ENCODE data around the gene ATP2B2.

The ATP2B2 gene

DNA sequence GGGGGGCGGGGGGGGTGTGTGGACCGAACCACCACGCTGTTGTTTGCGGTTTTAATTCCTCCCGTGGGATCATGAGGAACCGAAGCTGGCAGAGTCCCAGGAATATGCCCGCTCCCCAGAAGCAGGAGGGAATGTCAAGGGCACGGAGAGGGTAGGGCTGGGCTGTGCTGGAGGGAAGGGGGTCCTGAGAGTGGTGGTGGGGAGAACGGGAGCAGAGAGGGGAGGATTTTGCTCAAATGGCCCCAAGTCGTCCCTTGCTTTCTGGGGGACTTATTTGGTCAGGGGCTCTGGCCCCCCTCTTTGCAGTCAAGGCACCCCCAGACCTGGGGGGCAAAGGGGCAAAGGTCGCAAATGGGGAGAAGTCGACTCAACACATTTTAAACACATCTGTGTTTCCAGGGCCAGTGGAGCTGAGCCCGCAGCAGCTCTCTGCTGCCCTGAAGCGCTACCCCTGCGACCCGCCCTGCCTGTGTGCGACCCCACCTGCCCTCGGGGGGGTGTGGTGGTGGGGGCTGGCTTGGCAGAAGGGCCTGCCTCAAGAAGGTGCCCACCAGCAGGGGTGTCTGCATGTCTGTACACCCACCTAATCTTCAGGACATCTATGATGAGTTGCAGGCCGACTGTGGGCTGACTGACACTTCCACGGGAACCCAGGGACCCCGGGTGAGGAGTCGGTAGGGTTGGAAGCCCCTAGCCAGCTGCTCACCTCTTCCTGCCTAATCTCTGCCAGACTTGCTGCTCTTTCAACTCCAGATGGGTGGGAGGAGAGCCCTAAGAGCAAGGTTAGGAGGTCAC lies 602 bp upstream of the ATP2B2 start:
- Histone ChIP-seq H3K4me3 (ENCODE audit: low read length) (no peak overlapping the region), H3K4me2 (ENCODE audit: low read length) (no peak overlapping the region), H3K9ac (ENCODE audit: low read length) (no peak overlapping the region)

GRCh38 chr3:10504171-10505049 lies 976 bp downstream of the ATP2B2 start:
- Histone ChIP-seq H3K27ac (ENCODE audit: low read length) (no peak overlapping the region), H3K9me3 (ENCODE audit: insufficient read depth, low read length) (no peaks in the 10 kb centered on the region), H3K79me2 (ENCODE audit: low read length) (no peaks in the 10 kb centered on the region), H4K20me1 (ENCODE audit: insufficient read depth, low read length) (no peaks in the 10 kb centered on the region), H3K36me3 (replicated peaks; ENCODE audit: low read depth, low read length) (no peaks in the 10 kb centered on the region), H3K4me3 (ENCODE audit: low read length) (no peak overlapping the region), H3K4me2 (ENCODE audit: low read length) (no peak overlapping the region), H2AFZ (ENCODE audit: low read depth, low read length) (no peak overlapping the region), H3K4me1 (ENCODE audit: low read length) (no peaks in the 10 kb centered on the region), H3K27me3 (ENCODE audit: low read depth, low read length) (peaks cover 15% of the 10 kb centered on the region; the same call in 1 of the 2 replicates), H3K9ac (ENCODE audit: low read length) (no peak overlapping the region)
- no peak for TF ChIP-seq EZH2phosphoT487 (IDR thresholded peaks at IDR 0.05; ENCODE audit: low read depth)

More for the DNA sequence above, 602 bp upstream of the ATP2B2 start:
- H3K27me3 ChIP-seq (ENCODE audit: low read depth, low read length), result peaks cover 16% of the 10 kb centered on the region; the same call in 1 of the 2 replicates
- H3K4me1 ChIP-seq (ENCODE audit: low read length), result no peaks in the 10 kb centered on the region
- no peaks in the 10 kb centered on the region for H3K36me3 ChIP-seq (replicated peaks; ENCODE audit: low read depth, low read length)
- no peak overlapping the region for H2AFZ ChIP-seq (ENCODE audit: low read depth, low read length)
- H3K79me2 ChIP-seq (ENCODE audit: low read length), result no peaks in the 10 kb centered on the region
- no peaks in the 10 kb centered on the region for H4K20me1 ChIP-seq (ENCODE audit: insufficient read depth, low read length)
- no peak overlapping the region for H3K27ac ChIP-seq (ENCODE audit: low read length)
- no peak for TF ChIP-seq EZH2phosphoT487 (IDR thresholded peaks at IDR 0.05; ENCODE audit: low read depth)
- TF ChIP-seq CTCF (IDR thresholded peaks at IDR 0.05; ENCODE audit: low read depth, low read length), result no peak
- H3K9me3 ChIP-seq (ENCODE audit: insufficient read depth, low read length), result no peaks in the 10 kb centered on the region

DNA sequence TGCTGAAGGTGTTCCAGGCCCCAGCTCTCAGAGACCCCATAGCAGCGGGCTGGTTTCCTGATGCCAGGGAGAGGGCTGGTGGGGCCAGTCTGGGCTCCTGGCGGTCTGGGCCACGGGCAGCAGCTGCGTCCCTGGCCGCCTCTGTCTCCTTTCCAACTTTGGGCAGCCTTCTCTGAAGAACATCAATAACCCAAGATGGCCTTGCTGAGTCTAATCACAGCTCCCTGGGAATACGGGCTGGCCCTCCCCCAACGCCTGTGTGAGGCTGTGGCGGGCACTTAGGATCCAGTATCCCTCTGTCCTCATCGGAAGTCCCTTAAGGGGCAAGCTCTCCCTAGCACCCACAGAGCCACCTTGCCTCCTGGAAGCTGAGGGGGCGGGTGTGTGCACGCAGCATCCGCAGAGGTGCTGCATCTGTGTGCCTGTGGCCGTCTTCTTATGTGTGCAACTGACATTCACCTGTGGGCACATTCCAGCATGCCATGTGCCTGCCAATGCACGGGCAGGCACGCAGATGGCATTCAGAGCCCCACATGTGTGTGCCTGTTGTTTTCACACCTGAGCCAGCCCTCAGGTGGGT lies 2.1 kb downstream of the ATP2B2 start:
- Histone ChIP-seq H3K9me3 (ENCODE audit: insufficient read depth, low read length) (no peaks in the 10 kb centered on the region), H3K27ac (ENCODE audit: low read length) (no peak overlapping the region), H3K79me2 (ENCODE audit: low read length) (no peaks in the 10 kb centered on the region), H3K9ac (ENCODE audit: low read length) (no peak overlapping the region), H4K20me1 (ENCODE audit: insufficient read depth, low read length) (no peaks in the 10 kb centered on the region), H3K36me3 (replicated peaks; ENCODE audit: low read depth, low read length) (no peaks in the 10 kb centered on the region), H3K4me3 (ENCODE audit: low read length) (no peak overlapping the region), H3K4me1 (ENCODE audit: low read length) (no peaks in the 10 kb centered on the region), H2AFZ (ENCODE audit: low read depth, low read length) (no peak overlapping the region), H3K4me2 (ENCODE audit: low read length) (no peak overlapping the region), H3K27me3 (ENCODE audit: low read depth, low read length) (peaks cover 15% of the 10 kb centered on the region; the same call in 1 of the 2 replicates)
- TF ChIP-seq EZH2phosphoT487 (IDR thresholded peaks at IDR 0.05; ENCODE audit: low read depth) (no peak), CTCF (IDR thresholded peaks at IDR 0.05; ENCODE audit: low read depth, low read length) (no peak)

GRCh38 chr3:10502185-10502880 lies 3.1 kb downstream of the ATP2B2 start:
- Histone ChIP-seq H3K27me3 (ENCODE audit: low read depth, low read length) (peaks cover 12% of the 10 kb centered on the region; the same call in 1 of the 2 replicates), H2AFZ (ENCODE audit: low read depth, low read length) (no peak overlapping the region), H3K9me3 (ENCODE audit: insufficient read depth, low read length) (no peaks in the 10 kb centered on the region), H3K36me3 (replicated peaks; ENCODE audit: low read depth, low read length) (no peaks in the 10 kb centered on the region), H3K9ac (ENCODE audit: low read length) (no peak overlapping the region), H3K27ac (ENCODE audit: low read length) (no peak overlapping the region), H4K20me1 (ENCODE audit: insufficient read depth, low read length) (no peaks in the 10 kb centered on the region), H3K4me1 (ENCODE audit: low read length) (no peaks in the 10 kb centered on the region), H3K4me2 (ENCODE audit: low read length) (no peak overlapping the region), H3K79me2 (ENCODE audit: low read length) (no peaks in the 10 kb centered on the region), H3K4me3 (ENCODE audit: low read length) (no peak overlapping the region)
- TF ChIP-seq EZH2phosphoT487 (IDR thresholded peaks at IDR 0.05; ENCODE audit: low read depth) (no peak), CTCF (IDR thresholded peaks at IDR 0.05; ENCODE audit: low read depth, low read length) (no peak)
